Measurements from ENCODE around the gene CNTNAP5.

- TF ChIP-seq, protein P1, sequence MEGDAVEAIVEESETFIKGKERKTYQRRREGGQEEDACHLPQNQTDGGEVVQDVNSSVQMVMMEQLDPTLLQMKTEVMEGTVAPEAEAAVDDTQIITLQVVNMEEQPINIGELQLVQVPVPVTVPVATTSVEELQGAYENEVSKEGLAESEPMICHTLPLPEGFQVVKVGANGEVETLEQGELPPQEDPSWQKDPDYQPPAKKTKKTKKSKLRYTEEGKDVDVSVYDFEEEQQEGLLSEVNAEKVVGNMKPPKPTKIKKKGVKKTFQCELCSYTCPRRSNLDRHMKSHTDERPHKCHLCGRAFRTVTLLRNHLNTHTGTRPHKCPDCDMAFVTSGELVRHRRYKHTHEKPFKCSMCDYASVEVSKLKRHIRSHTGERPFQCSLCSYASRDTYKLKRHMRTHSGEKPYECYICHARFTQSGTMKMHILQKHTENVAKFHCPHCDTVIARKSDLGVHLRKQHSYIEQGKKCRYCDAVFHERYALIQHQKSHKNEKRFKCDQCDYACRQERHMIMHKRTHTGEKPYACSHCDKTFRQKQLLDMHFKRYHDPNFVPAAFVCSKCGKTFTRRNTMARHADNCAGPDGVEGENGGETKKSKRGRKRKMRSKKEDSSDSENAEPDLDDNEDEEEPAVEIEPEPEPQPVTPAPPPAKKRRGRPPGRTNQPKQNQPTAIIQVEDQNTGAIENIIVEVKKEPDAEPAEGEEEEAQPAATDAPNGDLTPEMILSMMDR (conservative IDR thresholded peaks at IDR 0.05 in 1 of 2, IDR thresholded peaks at IDR 0.05 in 1 of 2; ENCODE audit: extremely low read depth in 1 of 2, insufficient read depth in 1 of 2, low read depth in 1 of 2, low read length in 2 of 2): no peak
- TF ChIP-seq EZH2 (IDR thresholded peaks at IDR 0.05; ENCODE audit: borderline replicate concordance, low read length): no peak
Measured at GRCh38 chr2:124045894-124046293, 20.8 kb downstream of the CNTNAP5 start.

Data from mammary epithelial cell (primary cell).